ENCODE data around the gene SLC25A41.

SLC25A41 gene

DNA sequence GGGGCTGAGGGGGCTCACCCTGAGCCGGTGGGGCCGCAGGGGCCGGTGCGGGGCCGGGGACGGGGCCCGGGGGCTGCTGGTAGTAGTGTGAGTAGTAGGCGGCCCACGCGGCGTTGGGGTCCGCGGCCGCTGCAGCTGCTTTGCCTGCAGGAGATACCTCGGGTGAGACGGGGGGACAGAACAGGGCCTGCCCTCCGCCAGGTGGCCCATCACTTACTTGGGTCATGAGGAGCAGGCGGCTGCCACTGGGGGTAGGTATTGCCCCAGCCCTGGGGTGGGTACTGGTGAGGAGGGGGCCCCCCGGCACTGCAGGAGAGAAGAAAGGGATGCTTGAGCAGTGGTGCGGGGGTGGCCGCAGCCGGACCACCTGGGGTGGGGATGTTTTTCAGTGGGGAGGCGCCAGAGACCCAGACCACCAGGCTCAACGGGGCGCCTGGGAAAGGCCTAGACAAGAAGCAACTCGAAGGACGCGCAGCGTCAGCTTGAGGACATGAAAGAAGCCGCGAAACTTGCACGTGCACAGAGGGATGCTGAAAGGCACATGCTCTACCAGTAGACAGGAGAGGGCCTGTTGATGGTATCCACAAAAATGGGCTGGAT lies 17.9 kb downstream of the SLC25A41 start:
- Histone ChIP-seq H3K27ac (ENCODE audit: low read depth, low read length) (no peak overlapping the region), H3K27me3 (ENCODE audit: insufficient read depth, low read length) (no peaks in the 10 kb centered on the region), H3K9ac (ENCODE audit: low read depth, low read length) (no peak overlapping the region), H3K36me3 (ENCODE audit: insufficient read depth, low read length) (peaks cover 71% of the 10 kb centered on the region), H3K9me3 (ENCODE audit: insufficient read depth, low read depth, low read length) (no peaks in the 10 kb centered on the region), H3K4me1 (ENCODE audit: insufficient read depth, low read length) (no peaks in the 10 kb centered on the region), H3K4me3 (ENCODE audit: low read length) (no peak overlapping the region)
- 96% methylated on average over 32 of the region's 32 CpGs for WGBS

DNA sequence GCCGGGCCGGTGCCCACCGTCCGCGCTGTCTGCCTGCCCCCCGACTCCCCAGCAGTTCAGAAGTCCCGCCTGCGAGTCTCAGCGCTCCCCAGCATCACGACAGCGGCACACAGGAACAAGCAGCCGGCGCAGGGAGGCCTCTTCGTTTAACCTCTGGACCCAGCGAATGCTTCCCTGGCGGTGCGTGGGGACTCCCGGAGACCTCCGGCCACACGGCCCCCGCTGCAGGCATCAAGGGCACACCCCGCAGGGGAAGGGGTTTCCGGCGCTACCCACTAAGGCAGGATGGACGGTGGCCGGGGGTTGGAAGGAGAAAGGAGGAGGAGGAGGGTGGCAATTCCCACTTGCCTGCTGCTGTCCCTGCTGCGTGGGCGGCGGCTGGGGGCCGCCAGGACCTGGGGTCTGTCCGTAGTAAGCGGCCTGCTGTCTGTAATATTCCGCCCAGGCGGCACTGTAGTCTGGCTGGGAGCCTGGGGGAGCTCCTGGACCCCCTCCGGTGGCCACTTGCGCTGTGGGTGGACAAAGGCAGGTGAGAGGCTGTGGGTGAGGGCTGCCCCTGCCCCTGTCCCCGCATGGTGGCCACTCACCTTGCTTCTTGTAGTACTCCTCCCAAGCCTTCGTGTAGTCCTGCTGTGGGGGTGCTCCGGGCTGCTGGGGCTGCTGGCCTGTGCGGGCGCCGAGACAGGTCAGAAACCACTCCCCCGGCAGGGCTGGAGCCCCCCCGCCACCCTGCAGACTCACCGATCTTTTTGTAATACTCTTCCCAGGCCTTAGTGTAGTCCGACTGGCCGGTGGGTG lies 18.6 kb downstream of the SLC25A41 start:
- H3K27ac ChIP-seq (ENCODE audit: low read depth, low read length) = no peak overlapping the region
- H3K36me3 ChIP-seq (ENCODE audit: insufficient read depth, low read length) = peaks cover 64% of the 10 kb centered on the region
- H3K27me3 ChIP-seq (ENCODE audit: insufficient read depth, low read length) = no peaks in the 10 kb centered on the region
- H3K9me3 ChIP-seq (ENCODE audit: insufficient read depth, low read depth, low read length) = no peaks in the 10 kb centered on the region
- H3K4me1 ChIP-seq (ENCODE audit: insufficient read depth, low read length) = no peaks in the 10 kb centered on the region
- no peak overlapping the region for H3K4me3 ChIP-seq (ENCODE audit: low read length)
- no peak overlapping the region for H3K9ac ChIP-seq (ENCODE audit: low read depth, low read length)
- 96% methylated on average over 47 of the region's 47 CpGs for WGBS

DNA sequence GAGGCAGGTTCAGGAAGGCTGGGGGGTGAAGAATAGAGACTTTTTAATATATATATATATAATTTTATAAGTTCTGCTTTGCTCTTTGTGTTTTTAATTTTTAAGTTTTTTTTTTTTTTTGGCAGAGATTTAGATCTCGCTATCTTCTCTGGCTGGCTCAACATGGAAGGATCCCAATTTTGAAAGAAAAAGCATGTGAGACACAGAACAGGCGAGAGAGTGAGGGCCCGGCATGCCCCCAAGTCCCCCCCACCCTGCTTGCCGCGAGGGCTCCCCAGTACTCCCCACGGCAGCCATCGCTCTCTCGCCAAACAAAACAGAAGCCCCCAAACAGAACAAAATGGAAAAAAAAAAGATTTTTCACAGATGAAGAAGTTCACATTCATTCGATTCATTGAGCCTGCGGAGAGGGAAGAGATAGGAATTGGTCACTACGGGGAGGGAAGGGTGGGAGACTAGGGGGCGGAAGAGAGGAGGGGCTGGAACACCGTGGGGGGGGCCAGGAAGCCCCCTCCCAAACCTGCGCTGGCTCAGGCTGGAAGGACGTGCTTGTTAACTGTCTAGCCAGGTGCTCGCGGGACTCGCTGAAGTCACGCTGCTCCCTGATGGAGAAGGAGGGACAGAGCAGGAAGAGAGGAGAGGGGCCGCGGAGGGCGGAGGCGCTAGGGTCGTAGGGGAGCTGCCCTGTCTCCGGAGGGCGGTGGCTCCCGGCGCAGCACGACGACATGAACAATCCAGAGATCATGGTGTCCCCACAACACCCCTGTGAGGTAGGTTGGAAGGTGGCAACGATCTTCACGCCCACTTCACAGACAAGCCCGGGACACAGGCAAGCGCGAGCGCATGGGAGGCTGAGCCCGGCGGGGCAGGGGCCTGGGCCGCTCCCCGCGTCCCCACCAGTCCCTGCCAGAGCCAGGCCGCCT lies 19.6 kb downstream of the SLC25A41 start:
- WGBS = 87% methylated on average over 42 of the region's 42 CpGs
- H3K9ac ChIP-seq (ENCODE audit: low read depth, low read length) = no peak overlapping the region
- no peaks in the 10 kb centered on the region for H3K27me3 ChIP-seq (ENCODE audit: insufficient read depth, low read length)
- no peaks in the 10 kb centered on the region for H3K9me3 ChIP-seq (ENCODE audit: insufficient read depth, low read depth, low read length)
- no peak overlapping the region for H3K27ac ChIP-seq (ENCODE audit: low read depth, low read length)
- H3K4me3 ChIP-seq (ENCODE audit: low read length) = no peak overlapping the region
- H3K4me1 ChIP-seq (ENCODE audit: insufficient read depth, low read length) = no peaks in the 10 kb centered on the region
- peaks cover 54% of the 10 kb centered on the region for H3K36me3 ChIP-seq (ENCODE audit: insufficient read depth, low read length)

DNA sequence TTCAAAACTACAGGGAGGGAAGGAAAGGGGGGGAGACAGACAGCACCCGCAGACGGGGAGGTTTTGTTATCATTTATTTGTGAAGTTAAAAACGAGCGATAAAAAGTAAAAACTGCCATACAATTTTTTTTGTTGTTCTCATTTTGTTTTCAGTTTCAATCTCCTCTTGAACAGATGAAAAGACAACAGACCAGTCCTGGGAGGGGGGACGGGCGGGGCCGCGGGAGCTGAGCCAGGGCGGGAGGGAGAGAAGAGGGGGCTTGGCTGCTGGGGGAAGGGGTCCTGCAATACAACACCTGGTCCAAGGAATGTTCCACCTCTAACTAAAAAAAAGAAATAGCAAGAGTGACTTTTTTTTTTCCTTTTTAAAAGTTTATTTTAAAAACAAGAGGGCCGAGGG lies 20.3 kb downstream of the SLC25A41 start:
- Histone ChIP-seq H3K27me3 (ENCODE audit: insufficient read depth, low read length) (no peaks in the 10 kb centered on the region), H3K36me3 (ENCODE audit: insufficient read depth, low read length) (peaks cover 47% of the 10 kb centered on the region), H3K4me1 (ENCODE audit: insufficient read depth, low read length) (no peaks in the 10 kb centered on the region), H3K4me3 (ENCODE audit: low read length) (no peak overlapping the region), H3K27ac (ENCODE audit: low read depth, low read length) (no peak overlapping the region), H3K9ac (ENCODE audit: low read depth, low read length) (no peak overlapping the region), H3K9me3 (ENCODE audit: insufficient read depth, low read depth, low read length) (no peaks in the 10 kb centered on the region)
- WGBS = 94% methylated on average over 3 of the region's 10 CpGs

DNA sequence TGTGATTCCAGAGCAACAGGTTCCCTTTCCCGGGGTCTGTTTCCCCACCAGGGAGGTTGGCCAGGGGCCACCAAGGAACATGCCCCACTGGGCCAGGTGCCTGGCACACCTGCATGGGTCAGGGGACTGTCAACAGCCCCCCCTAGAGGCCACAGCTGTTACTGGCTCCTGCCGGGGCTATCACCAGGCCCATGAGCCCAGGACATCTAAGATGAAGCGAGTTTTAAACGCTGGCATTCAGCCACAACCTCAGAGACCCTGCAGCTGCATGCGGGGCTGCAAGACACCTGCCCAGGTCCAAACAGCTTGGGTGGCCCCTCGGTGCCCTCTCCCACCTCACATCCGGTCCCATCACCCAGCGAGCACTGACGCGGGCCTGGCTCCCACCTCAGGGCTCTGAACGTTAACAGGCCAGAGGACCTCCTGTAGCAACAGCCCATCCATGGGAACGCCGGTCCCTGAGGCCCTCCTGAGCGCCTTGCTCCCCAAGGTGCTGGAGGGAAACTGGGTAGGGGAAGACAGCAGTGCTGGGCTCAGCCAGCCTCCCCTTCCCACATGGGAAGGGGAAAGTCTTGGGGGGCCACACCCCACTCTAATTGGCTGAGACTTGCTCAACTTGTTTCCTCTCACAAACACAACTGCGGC lies 21.0 kb downstream of the SLC25A41 start:
- Histone ChIP-seq H3K27ac (ENCODE audit: low read depth, low read length) (peak overlapping the region; percentile 63; the same call in 1 of the 2 replicates), H3K27me3 (ENCODE audit: insufficient read depth, low read length) (no peaks in the 10 kb centered on the region), H3K4me3 (ENCODE audit: low read length) (no peak overlapping the region), H3K9ac (ENCODE audit: low read depth, low read length) (no peak overlapping the region), H3K4me1 (ENCODE audit: insufficient read depth, low read length) (no peaks in the 10 kb centered on the region), H3K9me3 (ENCODE audit: insufficient read depth, low read depth, low read length) (no peaks in the 10 kb centered on the region), H3K36me3 (ENCODE audit: insufficient read depth, low read length) (peaks cover 40% of the 10 kb centered on the region)
- 80% methylated on average over 14 of the region's 15 CpGs for WGBS

DNA sequence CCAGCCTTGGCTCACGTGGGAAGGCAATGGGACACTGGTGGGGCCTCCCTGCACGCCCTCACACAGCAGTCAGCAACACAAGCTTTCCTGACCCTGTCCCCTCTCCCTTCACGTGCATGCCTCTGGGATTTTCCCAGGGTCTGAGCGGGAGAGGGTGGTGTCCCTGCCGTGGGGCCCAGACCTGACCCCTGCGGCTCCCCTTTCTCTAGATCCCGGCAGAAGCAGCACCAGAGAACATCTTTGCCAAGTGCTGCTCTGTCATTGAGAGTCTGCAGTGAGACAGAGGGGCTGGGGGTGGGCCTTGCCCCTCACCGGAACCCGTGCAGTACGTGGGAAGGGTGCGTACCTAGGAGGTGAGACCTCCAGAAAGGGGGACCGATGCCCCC lies 21.5 kb downstream of the SLC25A41 start:
- WGBS = 84% methylated on average over 12 of the region's 12 CpGs
- Histone ChIP-seq H3K27ac (ENCODE audit: low read depth, low read length) (peak overlapping the region; percentile 63; the same call in 1 of the 2 replicates), H3K4me3 (ENCODE audit: low read length) (no peak overlapping the region), H3K36me3 (ENCODE audit: insufficient read depth, low read length) (peaks cover 35% of the 10 kb centered on the region), H3K9ac (ENCODE audit: low read depth, low read length) (no peak overlapping the region), H3K4me1 (ENCODE audit: insufficient read depth, low read length) (no peaks in the 10 kb centered on the region), H3K27me3 (ENCODE audit: insufficient read depth, low read length) (no peaks in the 10 kb centered on the region), H3K9me3 (ENCODE audit: insufficient read depth, low read depth, low read length) (no peaks in the 10 kb centered on the region)

DNA sequence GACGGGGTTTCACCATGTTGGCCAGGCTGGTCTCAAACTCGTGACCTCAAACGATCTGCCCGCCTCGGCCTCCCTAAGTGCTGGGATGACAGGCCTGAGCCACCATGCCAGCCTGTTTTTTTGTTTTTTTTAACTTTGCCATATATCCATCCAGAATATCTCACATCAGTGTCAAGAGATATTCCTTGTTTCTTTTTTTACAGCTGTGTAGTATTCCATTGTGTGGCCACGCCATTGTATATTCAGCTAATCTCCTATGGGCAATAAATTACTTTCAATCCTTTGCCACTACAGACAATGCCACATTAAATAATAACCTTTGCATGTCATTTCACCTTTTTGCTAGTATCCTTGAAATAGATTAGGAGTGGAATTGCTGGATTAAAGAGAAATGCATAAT lies 24.2 kb downstream of the SLC25A41 start:
- Histone ChIP-seq H3K9me3 (ENCODE audit: insufficient read depth, low read depth, low read length) (no peaks in the 10 kb centered on the region), H3K27ac (ENCODE audit: low read depth, low read length) (no peak overlapping the region), H3K36me3 (ENCODE audit: insufficient read depth, low read length) (peaks cover 9% of the 10 kb centered on the region), H3K4me1 (ENCODE audit: insufficient read depth, low read length) (no peaks in the 10 kb centered on the region), H3K4me3 (ENCODE audit: low read length) (no peak overlapping the region), H3K9ac (ENCODE audit: low read depth, low read length) (no peak overlapping the region), H3K27me3 (ENCODE audit: insufficient read depth, low read length) (no peaks in the 10 kb centered on the region)
- 95% methylated on average over 6 of the region's 6 CpGs for WGBS

DNA sequence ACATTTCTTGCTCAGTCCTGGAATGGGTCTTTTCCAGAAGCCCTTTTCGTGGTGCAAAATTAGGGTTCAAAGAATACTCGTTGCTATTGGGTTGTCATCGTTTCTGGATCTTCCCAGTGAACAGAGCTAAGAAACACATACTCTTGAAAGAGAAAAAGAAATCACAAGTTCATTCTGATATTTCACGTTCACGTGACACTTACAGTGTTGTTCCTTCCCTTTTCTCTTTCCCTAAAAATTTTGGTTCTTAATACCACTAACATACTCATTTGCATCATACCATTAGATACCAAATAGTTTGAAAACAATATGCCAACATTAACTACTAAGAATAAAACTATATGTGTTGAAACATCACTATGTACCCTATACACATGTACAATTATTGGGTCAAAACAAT lies 27.2 kb downstream of the SLC25A41 start:
- WGBS = 91% methylated on average over 5 of the region's 5 CpGs
- no peak overlapping the region for H3K4me3 ChIP-seq (ENCODE audit: low read length)
- 0 out of 2 replicates have a peak, but pooled peaks cover 4% of the 10 kb centered on the region for H3K4me1 ChIP-seq (ENCODE audit: insufficient read depth, low read length)
- no peaks in the 10 kb centered on the region for H3K36me3 ChIP-seq (ENCODE audit: insufficient read depth, low read length)
- H3K9me3 ChIP-seq (ENCODE audit: insufficient read depth, low read depth, low read length) = no peaks in the 10 kb centered on the region
- H3K9ac ChIP-seq (ENCODE audit: low read depth, low read length) = no peak overlapping the region
- H3K27ac ChIP-seq (ENCODE audit: low read depth, low read length) = no peak overlapping the region
- no peaks in the 10 kb centered on the region for H3K27me3 ChIP-seq (ENCODE audit: insufficient read depth, low read length)

DNA sequence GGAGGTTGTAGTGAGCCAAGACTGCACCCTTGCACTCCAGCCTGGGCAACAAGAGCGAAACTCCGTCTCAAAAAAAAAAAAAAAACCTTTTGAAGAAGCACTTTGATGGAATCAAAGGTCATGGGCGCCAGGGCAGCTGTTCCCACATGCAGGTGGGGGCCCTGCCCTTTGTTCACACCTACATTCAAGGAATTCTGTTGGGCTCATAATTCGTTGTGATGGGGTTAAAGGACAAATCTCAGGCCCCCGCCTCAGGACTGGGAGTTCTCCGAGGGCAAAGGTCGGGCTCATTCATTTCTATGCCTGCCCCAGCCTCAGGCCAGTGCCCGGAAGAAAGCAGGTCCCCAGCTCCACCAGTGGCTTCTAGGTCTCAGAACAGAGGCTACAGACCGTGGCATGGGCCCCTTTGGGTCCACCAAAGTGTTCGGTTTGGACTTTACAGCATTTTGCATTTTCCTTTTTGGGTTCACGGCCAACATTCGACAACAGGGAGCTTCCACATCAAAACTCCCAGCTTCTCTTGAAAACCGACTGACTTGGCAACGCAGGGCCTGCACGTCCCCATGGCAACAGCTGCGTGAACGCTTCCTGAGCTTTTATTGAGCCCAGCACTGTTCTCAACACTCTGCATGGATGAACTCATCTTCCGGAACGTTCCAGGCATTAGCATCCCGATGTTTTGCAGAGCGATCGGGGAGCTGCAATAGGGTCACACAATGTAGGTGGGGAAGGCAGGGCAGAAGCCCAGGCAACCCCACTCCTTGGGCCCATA lies 30.5 kb downstream of the SLC25A41 start:
- Histone ChIP-seq H3K9me3 (ENCODE audit: insufficient read depth, low read depth, low read length) (no peaks in the 10 kb centered on the region), H3K27me3 (ENCODE audit: insufficient read depth, low read length) (no peaks in the 10 kb centered on the region), H3K4me1 (ENCODE audit: insufficient read depth, low read length) (0 out of 2 replicates have a peak, but pooled peaks cover 4% of the 10 kb centered on the region), H3K36me3 (ENCODE audit: insufficient read depth, low read length) (no peaks in the 10 kb centered on the region), H3K27ac (ENCODE audit: low read depth, low read length) (no peak overlapping the region), H3K9ac (ENCODE audit: low read depth, low read length) (no peak overlapping the region), H3K4me3 (ENCODE audit: low read length) (no peak overlapping the region)
- 89% methylated on average over 22 of the region's 22 CpGs for WGBS

DNA sequence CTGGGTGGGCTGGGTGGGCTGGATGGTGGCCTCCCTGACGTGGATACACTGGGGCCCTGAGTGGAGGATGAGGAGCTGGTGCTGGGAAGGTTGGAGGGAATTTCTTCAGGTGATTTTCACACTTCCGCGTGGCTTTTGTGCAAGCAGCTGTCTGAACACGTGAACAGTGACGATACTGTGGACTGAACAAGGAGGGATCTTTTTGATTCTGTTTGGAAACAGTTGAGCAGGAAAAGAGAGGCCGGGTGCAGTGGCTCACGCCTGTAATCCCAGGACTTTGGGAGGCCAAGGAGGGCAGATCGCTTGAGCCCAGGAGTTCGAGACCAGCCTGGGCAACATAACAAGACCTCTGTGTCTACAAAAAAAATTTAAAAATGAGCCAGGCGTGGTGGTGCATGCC lies 31.5 kb downstream of the SLC25A41 start:
- no peak overlapping the region for H3K9ac ChIP-seq (ENCODE audit: low read depth, low read length)
- no peak overlapping the region for H3K27ac ChIP-seq (ENCODE audit: low read depth, low read length)
- no peaks in the 10 kb centered on the region for H3K36me3 ChIP-seq (ENCODE audit: insufficient read depth, low read length)
- 90% methylated on average over 10 of the region's 10 CpGs for WGBS
- H3K4me3 ChIP-seq (ENCODE audit: low read length) = no peak overlapping the region
- no peaks in the 10 kb centered on the region for H3K27me3 ChIP-seq (ENCODE audit: insufficient read depth, low read length)
- H3K4me1 ChIP-seq (ENCODE audit: insufficient read depth, low read length) = 0 out of 2 replicates have a peak, but pooled peaks cover 4% of the 10 kb centered on the region
- no peaks in the 10 kb centered on the region for H3K9me3 ChIP-seq (ENCODE audit: insufficient read depth, low read depth, low read length)

All from HUES64 (cell line).